DND-41 (cell line): ENCODE measurements around the gene NME3.

ENCODE experiments used
- CTCF ChIP-seq: IDR thresholded peaks from 2 replicates; pipeline ENCODE4 v1.5.1; 2012; ENCODE audit warnings: borderline replicate concordance, low read length, moderate library complexity, mild to moderate bottlenecking; ENCODE audit not compliant: poor library complexity, severe bottlenecking; ENCODE audit errors: extremely low read depth
- EZH2 ChIP-seq: IDR thresholded peaks from 3 replicates; pipeline ENCODE4 v1.6.1; 2012; ENCODE audit warnings: borderline replicate concordance, low read depth, mild to moderate bottlenecking, moderate library complexity, low read length, inconsistent platforms; ENCODE audit not compliant: severe bottlenecking

- TF ChIP-seq CTCF (no peak), EZH2 (no peak)
These were observed 23.7 kb upstream of the NME3 start for GRCh38 chr16:1794908-1795666.
